ENCODE measurements around the gene EPHA2. TPM values are rescaled to one million over a fixed set of nuclear protein-coding genes. Genes with fewer than 3 reads are reported as not detected.

The EPHA2 gene
- total and polyA plus RNA-seq, 2 experiments from 2014 or later: 7.5 to 51.2 TPM

- no peak overlapping the region for H2AFZ ChIP-seq
- H3K4me3 Mint-ChIP-seq: no peak overlapping the region
- peaks cover 14% of the 10 kb centered on the region for H3F3A ChIP-seq (replicated peaks; ENCODE audit: low read depth)
- H3K27ac Mint-ChIP-seq: no peak overlapping the region
- H3K4me1 Mint-ChIP-seq: peaks cover 36% of the 10 kb centered on the region
- no peaks in the 10 kb centered on the region for H3K9me2 ChIP-seq (ENCODE audit: insufficient read depth)
- H3K4me1 ChIP-seq (ENCODE audit: insufficient read depth): peaks cover 37% of the 10 kb centered on the region
- no peak for ATAC-seq
- H3K27ac ChIP-seq (ENCODE audit: low read depth): no peak overlapping the region
- H3K4me3 ChIP-seq: no peak overlapping the region
- H3K36me3 ChIP-seq (ENCODE audit: insufficient read depth): no peaks in the 10 kb centered on the region
- no peak overlapping the region for H3K4me2 ChIP-seq
- TF ChIP-seq EZH2phosphoT487 (IDR thresholded peaks at IDR 0.05; ENCODE audit: unreplicated experiment): no peak
- TF ChIP-seq STAT1 (IDR thresholded peaks at IDR 0.05; ENCODE audit: unreplicated experiment): no peak
- TF ChIP-seq EZH2 (IDR thresholded peaks at IDR 0.05; ENCODE audit: low read depth, unreplicated experiment): no peak
- no peak for TF ChIP-seq ZNF114 (CRISPR knock-in tag; IDR thresholded peaks at IDR 0.05)
- TF ChIP-seq CREB1 (CRISPR knock-in tag; IDR thresholded peaks at IDR 0.05; ENCODE audit: low read depth): no peak
- no peak for TF ChIP-seq ETS1 (IDR thresholded peaks at IDR 0.05)
- TF ChIP-seq CTCF (conservative IDR thresholded peaks at IDR 0.05; ENCODE audit: low read depth in 2 of 2): no peak
- no peak for TF ChIP-seq JUNB (IDR thresholded peaks at IDR 0.05; ENCODE audit: unreplicated experiment)
- TF ChIP-seq ZNF331 (CRISPR knock-in tag; IDR thresholded peaks at IDR 0.05; ENCODE audit: low read depth): no peak
- no peak for TF ChIP-seq ZNF462 (CRISPR knock-in tag; IDR thresholded peaks at IDR 0.05)
- no peak for TF ChIP-seq NANOG (IDR thresholded peaks at IDR 0.05; ENCODE audit: borderline replicate concordance)
- TF ChIP-seq POLR2AphosphoS5 (IDR thresholded peaks at IDR 0.05; ENCODE audit: low read depth): no peak
- no peak for TF ChIP-seq REST (IDR thresholded peaks at IDR 0.05; ENCODE audit: unreplicated experiment)
- no peak for DNase-seq (ENCODE audit: low spot score)
- peaks cover 31% of the 10 kb centered on the region for H3K27me3 Mint-ChIP-seq (ENCODE audit: insufficient read depth, low read depth, poor library complexity)
- peaks cover 2% of the 10 kb centered on the region; the same call in 1 of the 2 replicates for H4K20me1 ChIP-seq (replicated peaks; ENCODE audit: insufficient read depth)
- no peaks in the 10 kb centered on the region for H3K36me3 Mint-ChIP-seq (ENCODE audit: low read depth)
- peaks cover 14% of the 10 kb centered on the region for H3K79me2 ChIP-seq (replicated peaks; ENCODE audit: insufficient read depth)
- H3K9me3 Mint-ChIP-seq: no peaks in the 10 kb centered on the region
- H3K27me3 ChIP-seq (ENCODE audit: insufficient read depth): peaks cover 20% of the 10 kb centered on the region
Observed at GRCh38 chr1:16158993-16159831, 3.3 kb upstream of the EPHA2 start.

All from GM23338 (cell line).